Fibroblast of the aortic adventitia (primary cell): ENCODE measurements around the gene DHRS12. TPM values are rescaled to one million over a fixed set of nuclear protein-coding genes. Genes with fewer than 3 reads are reported as not detected.

Experiments used
- DNase-seq: peaks from one replicate; pipeline ENCODE4 v3.0.0-alpha.2; 2010; ENCODE audit warnings: low read depth
- H3K4me3 ChIP-seq: 2 replicates; pipeline ENCODE4 v1.5.1; 2011; ENCODE audit warnings: low read depth, mild to moderate bottlenecking, control low read depth, low read length, moderate library complexity
- CTCF ChIP-seq: IDR thresholded peaks from 2 replicates; pipeline ENCODE4 v1.5.1; 2011; ENCODE audit warnings: mild to moderate bottlenecking, low read length, control low read depth, inconsistent platforms; ENCODE audit not compliant: insufficient read depth
- total RNA-seq: library from RNA; depleted of rRNA; stranded (reverse); fragments of >200 nt; gene quantifications from 2 replicates; pipeline ENCODE4 v1.2.3, GENCODE V29; 2012; ENCODE audit warnings: low replicate concordance

DHRS12 gene
- total RNA-seq, 1 donor = 3.8 TPM

- no peak overlapping the region for H3K4me3 ChIP-seq
- no peak for DNase-seq
- TF ChIP-seq CTCF = no peak
Observed at GRCh38 chr13:51770160-51770559, 33.8 kb downstream of the DHRS12 start.

- H3K4me3 ChIP-seq = no peak overlapping the region
- no peak for DNase-seq
- TF ChIP-seq CTCF = no peak
Observed at GRCh38 chr13:51769455-51770127, 34.4 kb downstream of the DHRS12 start.

- TF ChIP-seq CTCF = no peak
- no peak for DNase-seq
- H3K4me3 ChIP-seq = no peak overlapping the region
Observed at GRCh38 chr13:51768976-51769375, 35.0 kb downstream of the DHRS12 start.

GRCh38 chr13:51768378-51768921 lies 35.5 kb downstream of the DHRS12 start:
- H3K4me3 ChIP-seq = no peak overlapping the region
- DNase-seq = no peak
- no peak for TF ChIP-seq CTCF

GRCh38 chr13:51767100-51767499 lies 36.9 kb downstream of the DHRS12 start:
- H3K4me3 ChIP-seq = no peak overlapping the region
- no peak for DNase-seq
- TF ChIP-seq CTCF = no peak

GRCh38 chr13:51765142-51765515 lies 38.8 kb downstream of the DHRS12 start:
- no peak overlapping the region for H3K4me3 ChIP-seq
- DNase-seq = peak; percentile 20
- TF ChIP-seq CTCF = no peak
